ENCODE measurements around the gene SLC44A3. TPM values are rescaled to one million over a fixed set of nuclear protein-coding genes. Genes with fewer than 3 reads are reported as not detected.
A peak's percentile ranks its signal among the peaks of the same experiment; 100 is the strongest.

Gene SLC44A3
- total RNA-seq, 1 donor from 2014 or later: 70.4 TPM

GRCh38 chr1:94843846-94844245 lies 23.7 kb downstream of the SLC44A3 start:
- Mint-ChIP-seq H3K27ac (no peak overlapping the region), H3K9me3 (ENCODE audit: low read depth) (no peaks in the 10 kb centered on the region), H3K4me1 (ENCODE audit: low read depth) (no peaks in the 10 kb centered on the region), H3K27me3 (no peaks in the 10 kb centered on the region), H3K36me3 (ENCODE audit: insufficient read depth) (peaks cover 32% of the 10 kb centered on the region), H3K4me3 (ENCODE audit: low read depth) (no peak overlapping the region)
- no peak for TF ChIP-seq CTCF (IDR thresholded peaks at IDR 0.05; ENCODE audit: unreplicated experiment)
- DNase-seq (ENCODE audit: low spot score, unreplicated experiment): no peak

GRCh38 chr1:94846308-94846707 lies 26.2 kb downstream of the SLC44A3 start:
- Mint-ChIP-seq H3K27ac (no peak overlapping the region), H3K4me3 (ENCODE audit: low read depth) (no peak overlapping the region), H3K36me3 (ENCODE audit: insufficient read depth) (peaks cover 33% of the 10 kb centered on the region), H3K9me3 (ENCODE audit: low read depth) (no peaks in the 10 kb centered on the region), H3K27me3 (no peaks in the 10 kb centered on the region), H3K4me1 (ENCODE audit: low read depth) (no peaks in the 10 kb centered on the region)
- no peak for TF ChIP-seq CTCF (IDR thresholded peaks at IDR 0.05; ENCODE audit: unreplicated experiment)
- no peak for DNase-seq (ENCODE audit: low spot score, unreplicated experiment)

- no peak for TF ChIP-seq CTCF (IDR thresholded peaks at IDR 0.05; ENCODE audit: unreplicated experiment)
- Mint-ChIP-seq H3K27me3 (no peaks in the 10 kb centered on the region), H3K4me3 (ENCODE audit: low read depth) (no peak overlapping the region), H3K4me1 (ENCODE audit: low read depth) (no peaks in the 10 kb centered on the region), H3K27ac (no peak overlapping the region), H3K9me3 (ENCODE audit: low read depth) (no peaks in the 10 kb centered on the region), H3K36me3 (ENCODE audit: insufficient read depth) (peaks cover 14% of the 10 kb centered on the region)
- no peak for DNase-seq (ENCODE audit: low spot score, unreplicated experiment)
Observed at GRCh38 chr1:94851571-94851970, 31.4 kb downstream of the SLC44A3 start.

GRCh38 chr1:94852788-94853187 lies 32.6 kb downstream of the SLC44A3 start:
- no peak for DNase-seq (ENCODE audit: low spot score, unreplicated experiment)
- no peak overlapping the region for H3K4me3 Mint-ChIP-seq (ENCODE audit: low read depth)
- H3K27ac Mint-ChIP-seq: no peak overlapping the region
- H3K27me3 Mint-ChIP-seq: no peaks in the 10 kb centered on the region
- no peaks in the 10 kb centered on the region for H3K4me1 Mint-ChIP-seq (ENCODE audit: low read depth)
- H3K9me3 Mint-ChIP-seq (ENCODE audit: low read depth): no peaks in the 10 kb centered on the region
- TF ChIP-seq CTCF (IDR thresholded peaks at IDR 0.05; ENCODE audit: unreplicated experiment): no peak
- H3K36me3 Mint-ChIP-seq (ENCODE audit: insufficient read depth): peaks cover 20% of the 10 kb centered on the region

- peak; percentile 63 for DNase-seq (ENCODE audit: low spot score, unreplicated experiment)
- Mint-ChIP-seq H3K27me3 (no peaks in the 10 kb centered on the region), H3K27ac (no peak overlapping the region), H3K36me3 (ENCODE audit: insufficient read depth) (peaks cover 16% of the 10 kb centered on the region), H3K4me1 (ENCODE audit: low read depth) (no peaks in the 10 kb centered on the region), H3K9me3 (ENCODE audit: low read depth) (no peaks in the 10 kb centered on the region), H3K4me3 (ENCODE audit: low read depth) (no peak overlapping the region)
- peak; percentile 88 for TF ChIP-seq CTCF (IDR thresholded peaks at IDR 0.05; ENCODE audit: unreplicated experiment)
Observed at GRCh38 chr1:94854458-94855306, 34.5 kb downstream of the SLC44A3 start.
